Measurements from ENCODE around the gene FARP1. TPM values are rescaled to one million over a fixed set of nuclear protein-coding genes. Genes with fewer than 3 reads are reported as not detected.
"Not testable (repeated sequence)": the region's sequence is repeated elsewhere in the genome, so short reads cannot be mapped to it uniquely, and the experiment has no call there.

FARP1 gene
- polyA plus RNA-seq, 1 donor: 73.0 TPM

GRCh38 chr13:98394820-98395510 is 252.1 kb downstream of the FARP1 start:
- no peak for DNase-seq (ENCODE audit: low read depth)

GRCh38 chr13:98396071-98396710 is 253.3 kb downstream of the FARP1 start:
- no peak for DNase-seq (ENCODE audit: low read depth)

- DNase-seq (ENCODE audit: low read depth): no peak
These were observed 254.3 kb downstream of the FARP1 start for GRCh38 chr13:98397221-98397620.

GRCh38 chr13:98397861-98398260 is 255.0 kb downstream of the FARP1 start:
- no peak for DNase-seq (ENCODE audit: low read depth)

GRCh38 chr13:98398581-98398980 is 255.7 kb downstream of the FARP1 start:
- DNase-seq (ENCODE audit: low read depth): no peak

DNA sequence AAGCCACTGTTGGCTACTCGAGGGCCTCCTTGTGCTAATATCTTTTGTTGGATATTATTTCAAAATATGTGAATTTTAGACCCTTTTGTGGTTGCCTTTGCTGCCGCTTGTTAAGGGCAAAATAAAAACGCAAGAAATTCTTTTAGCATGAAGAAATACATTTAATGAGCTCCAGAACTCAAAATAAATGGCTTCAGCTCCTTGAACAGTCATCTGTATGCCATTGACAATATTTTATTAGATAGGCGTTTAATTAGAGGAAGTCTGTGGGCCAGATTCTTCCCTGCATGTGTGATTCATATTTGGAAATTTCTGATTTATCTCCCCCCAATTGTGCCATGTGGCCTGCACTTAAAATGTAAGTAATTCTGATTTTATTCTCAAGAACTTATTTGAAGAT is 256.9 kb downstream of the FARP1 start:
- no peak for DNase-seq (ENCODE audit: low read depth)

DNA sequence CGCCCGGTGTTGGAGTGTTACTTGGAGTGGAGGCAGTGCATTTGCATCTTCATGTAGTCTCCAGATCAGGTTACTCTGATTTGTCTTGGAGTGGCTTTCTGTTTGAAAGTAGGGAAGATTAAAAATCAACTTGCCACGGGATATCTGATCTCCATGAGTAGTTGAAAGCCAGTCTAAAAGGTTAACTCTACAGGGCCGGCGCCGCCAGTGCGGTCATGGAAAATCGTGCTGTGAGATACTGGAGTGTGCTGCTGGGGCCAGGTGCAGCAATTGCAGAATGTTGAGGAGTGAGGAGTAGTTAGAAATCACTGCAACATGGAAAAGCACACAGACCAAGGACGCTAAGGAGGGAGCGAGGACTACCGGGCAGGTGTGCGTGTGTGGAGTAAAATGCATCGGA is 259.0 kb downstream of the FARP1 start:
- no peak for DNase-seq (ENCODE audit: low read depth)

DNA sequence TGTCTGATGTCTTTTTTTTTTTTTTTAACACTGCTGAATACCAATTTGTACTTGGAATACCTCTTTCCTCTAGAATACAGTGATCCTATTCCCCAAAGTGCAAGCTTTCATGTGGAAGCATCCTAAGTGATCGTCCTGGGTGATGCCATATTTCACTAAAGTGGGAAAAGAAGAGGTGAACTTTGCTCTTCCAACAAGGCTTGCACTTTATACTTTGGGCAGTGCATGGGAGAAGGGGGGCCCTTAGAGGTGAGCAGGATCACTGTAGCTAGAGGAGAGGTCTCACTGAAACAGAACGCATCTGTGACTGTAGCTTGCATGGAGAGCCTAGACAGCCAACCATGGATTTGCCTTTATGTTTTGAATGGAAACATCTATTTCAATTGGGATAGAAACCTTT is 260.2 kb downstream of the FARP1 start:
- DNase-seq (ENCODE audit: low read depth): no peak

DNA sequence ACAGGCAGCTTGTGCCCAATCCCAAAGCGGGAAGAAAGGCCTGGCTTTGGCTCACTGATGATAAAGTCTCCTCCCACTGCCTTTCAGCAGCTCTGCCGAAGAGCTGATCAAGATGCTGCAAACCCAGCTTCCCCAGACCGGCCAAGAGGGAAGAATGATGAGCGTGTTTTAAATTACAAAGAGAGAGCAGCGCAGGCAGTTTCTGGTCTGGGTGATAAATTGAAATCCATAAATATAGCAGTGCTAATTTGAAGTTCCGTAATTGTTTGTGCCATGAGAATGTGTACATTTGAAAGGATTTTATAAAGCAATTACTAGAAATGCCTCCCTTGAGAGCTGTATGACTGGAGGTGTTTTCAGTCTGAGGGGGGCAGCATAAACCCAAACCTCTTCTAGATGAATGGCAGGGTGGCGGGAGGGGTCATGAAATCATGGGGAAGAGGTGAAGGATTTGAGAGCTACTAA is 262.2 kb downstream of the FARP1 start:
- no peak for DNase-seq (ENCODE audit: low read depth)

DNA sequence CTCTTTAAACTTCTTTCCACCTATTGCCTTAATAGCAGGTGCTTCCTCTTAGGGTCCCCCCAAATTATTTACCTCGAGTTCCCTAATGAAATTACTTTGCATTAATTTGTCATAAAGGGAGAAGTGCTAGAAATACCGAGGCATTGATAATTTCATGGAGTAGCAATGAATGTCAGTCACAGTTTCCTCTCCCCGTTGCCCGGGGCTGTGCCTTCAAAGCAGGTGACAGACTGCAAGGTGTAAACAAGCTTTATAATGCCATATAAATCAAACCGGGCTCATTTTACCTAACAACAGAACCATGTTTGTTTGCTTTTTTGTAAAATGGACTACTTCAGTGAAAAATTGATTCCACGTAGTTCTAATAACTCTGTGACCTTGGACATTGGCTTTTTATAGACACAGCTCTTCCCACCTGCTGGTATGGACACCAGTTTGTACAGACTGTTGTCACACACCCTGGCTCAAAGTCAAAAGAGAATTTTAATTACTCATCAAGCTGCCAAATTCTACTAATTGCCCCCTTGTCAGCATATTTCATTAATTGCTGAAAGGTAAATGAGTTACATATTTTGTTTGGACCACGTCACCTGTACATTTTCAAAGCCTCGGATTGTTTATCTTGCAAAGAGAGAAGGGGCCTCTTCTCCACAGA is 262.9 kb downstream of the FARP1 start:
- DNase-seq (ENCODE audit: low read depth): no peak

- DNase-seq (ENCODE audit: low read depth): no peak
These were observed 263.5 kb downstream of the FARP1 start for GRCh38 chr13:98406427-98406826.

DNA sequence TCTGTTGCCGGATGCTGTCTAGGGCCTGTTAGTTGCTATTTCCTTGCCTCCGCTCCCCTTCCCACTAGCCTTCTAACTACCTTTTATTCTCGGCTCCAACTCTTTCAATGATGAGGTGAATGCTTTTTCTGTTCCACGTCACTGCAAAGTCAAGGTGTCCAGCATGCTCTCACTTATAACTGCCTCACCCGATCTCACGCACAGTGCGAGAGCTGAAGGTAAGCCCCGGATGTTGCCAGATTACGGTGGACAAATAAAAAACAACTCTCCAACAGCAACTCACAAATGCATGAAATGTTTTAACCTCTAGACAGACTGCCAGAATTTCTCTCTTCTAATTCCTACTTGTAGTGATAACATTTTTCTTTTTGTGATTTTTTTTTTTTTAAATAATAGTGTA is 264.1 kb downstream of the FARP1 start:
- DNase-seq (ENCODE audit: low read depth): no peak

DNA sequence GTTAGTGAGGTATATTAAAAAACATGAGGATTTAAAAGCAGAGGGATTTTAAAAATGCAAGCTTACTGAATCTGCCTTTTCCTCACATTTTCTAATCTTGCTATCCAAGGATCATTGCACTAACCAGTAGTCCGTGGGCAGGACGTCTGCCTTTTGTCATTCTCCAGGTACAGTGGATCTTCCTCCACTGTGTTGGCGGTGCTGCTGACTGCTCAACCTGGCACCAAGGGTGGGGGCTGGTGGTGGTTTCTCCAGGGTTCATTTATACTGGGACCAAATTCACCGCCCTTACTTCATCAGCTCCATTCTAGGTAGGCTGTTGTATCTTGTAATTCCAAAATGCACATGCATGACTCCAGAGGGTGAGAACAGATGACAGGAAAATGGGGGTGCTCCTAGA is 264.7 kb downstream of the FARP1 start:
- no peak for DNase-seq (ENCODE audit: low read depth)

GRCh38 chr13:98409281-98409680 is 266.4 kb downstream of the FARP1 start:
- DNase-seq (ENCODE audit: low read depth): no peak

DNA sequence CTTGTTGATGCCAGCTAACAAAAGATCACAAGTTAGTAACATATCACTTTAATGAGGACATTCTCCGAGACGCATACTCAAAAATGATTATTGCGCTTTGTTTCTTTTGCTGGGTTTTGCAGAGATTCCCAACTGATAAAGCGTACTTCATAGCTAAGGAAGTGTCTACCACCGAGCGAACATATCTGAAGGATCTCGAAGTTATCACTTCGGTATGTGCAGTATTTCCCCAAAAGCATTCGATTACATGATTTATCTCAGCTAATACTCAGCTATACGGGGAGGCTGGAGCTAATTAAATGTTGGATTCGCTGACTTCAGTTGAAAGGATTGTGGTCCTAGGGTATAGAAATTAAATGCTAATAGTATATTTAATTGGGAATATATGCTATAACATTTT is 267.7 kb downstream of the FARP1 start:
- DNase-seq (ENCODE audit: low read depth): no peak

GRCh38 chr13:98411013-98411412 is 268.1 kb downstream of the FARP1 start:
- DNase-seq (ENCODE audit: low read depth): no peak

GRCh38 chr13:98411617-98412265 is 268.8 kb downstream of the FARP1 start:
- peak; percentile 13 for DNase-seq (ENCODE audit: low read depth)

DNA sequence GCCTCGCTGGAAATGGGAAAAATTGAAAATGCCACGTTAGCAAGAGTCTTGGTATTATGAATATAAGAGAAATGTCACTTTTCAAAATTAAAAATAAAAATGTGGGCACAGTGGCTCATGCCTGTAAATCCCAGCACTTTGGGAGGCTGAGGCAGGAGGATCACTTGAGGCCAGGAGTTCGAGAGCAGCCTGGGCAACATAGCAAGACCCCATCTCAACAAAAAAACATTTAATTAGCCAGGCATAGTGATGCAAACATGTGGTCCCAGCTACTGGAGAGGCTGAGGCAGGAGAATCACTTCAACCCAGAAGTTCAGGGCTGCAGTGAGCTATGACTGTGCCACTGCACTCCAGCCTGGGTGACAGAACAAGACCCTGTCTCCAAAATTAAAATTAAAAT is 270.4 kb downstream of the FARP1 start:
- not testable (repeated sequence) for DNase-seq (ENCODE audit: low read depth)

DNA sequence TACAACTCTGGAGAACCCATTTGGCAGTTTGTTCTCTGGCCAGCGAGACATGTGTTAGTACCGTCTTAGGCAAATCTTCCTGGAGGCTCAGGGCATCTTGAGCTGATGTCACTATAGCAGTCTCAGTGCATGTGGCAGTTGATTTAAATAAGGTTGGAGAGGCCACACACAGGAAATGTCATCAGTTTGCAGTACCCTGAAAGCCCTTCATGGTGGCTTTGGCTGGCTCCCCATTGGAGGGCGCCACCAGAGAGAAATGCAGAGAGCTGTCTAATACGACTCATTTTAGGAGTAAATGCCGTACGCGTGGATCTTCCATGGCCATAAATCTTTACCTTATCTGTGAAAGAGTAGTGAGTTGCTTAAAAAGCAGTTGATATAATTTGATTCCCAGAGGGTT is 270.9 kb downstream of the FARP1 start:
- no peak for DNase-seq (ENCODE audit: low read depth)

DNA sequence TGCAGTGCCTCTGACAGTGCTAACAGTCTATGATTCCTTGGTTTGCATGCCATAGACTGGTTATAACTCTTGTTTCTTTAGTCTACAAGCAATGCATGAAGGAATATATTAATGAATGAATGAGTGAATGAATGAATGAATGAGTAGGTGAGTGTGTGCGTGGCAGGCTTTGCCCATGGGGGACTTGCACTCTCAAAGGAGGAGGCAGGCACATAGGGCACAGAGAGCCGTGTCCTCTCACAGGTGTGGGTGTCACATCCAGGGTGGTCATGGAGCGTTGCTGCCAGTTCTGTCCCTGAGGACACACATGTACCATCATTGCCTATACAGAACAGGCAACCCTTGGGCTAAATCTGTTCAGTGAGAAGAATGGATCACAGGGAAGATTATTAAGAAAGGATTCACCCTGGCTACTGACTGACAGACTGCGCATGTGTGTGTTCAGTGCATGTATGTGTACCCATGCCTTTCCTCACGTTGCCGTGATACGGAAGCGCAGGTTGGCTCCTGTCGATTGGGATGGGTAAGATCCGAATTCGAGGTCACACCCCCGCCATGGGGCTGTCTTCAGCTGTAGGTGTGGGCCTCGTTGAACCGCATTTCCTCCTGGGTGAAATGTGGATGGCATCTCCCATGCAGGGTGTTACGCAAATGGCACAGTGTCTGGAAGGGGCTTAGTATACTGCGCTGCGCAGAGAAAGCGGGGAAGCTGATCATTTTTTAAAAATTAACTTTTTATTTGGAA is 272.6 kb downstream of the FARP1 start:
- DNase-seq (ENCODE audit: low read depth): no peak

GRCh38 chr13:98416408-98416807 is 273.5 kb downstream of the FARP1 start:
- DNase-seq (ENCODE audit: low read depth): no peak
